Kidney tubule cell (primary cell): ENCODE results near the gene LIMA1.
"Not testable (repeated sequence)": the region's sequence is repeated elsewhere in the genome, so short reads cannot be mapped to it uniquely, and the experiment has no call there.

Experiments
- DNase-seq: peaks from one replicate; pipeline ENCODE4 v3.0.0-alpha.2; 2018; ENCODE audit warnings: low spot score

The LIMA1 gene

GRCh38 chr12:50186681-50187080 is 96.6 kb downstream of the LIMA1 start:
- no peak for DNase-seq

GRCh38 chr12:50185970-50186663 is 97.2 kb downstream of the LIMA1 start:
- peak; percentile 45 for DNase-seq

GRCh38 chr12:50185301-50185895 is 97.9 kb downstream of the LIMA1 start:
- peak; percentile 36 for DNase-seq

- no peak for DNase-seq
These were observed 99.1 kb downstream of the LIMA1 start for GRCh38 chr12:50184261-50184660.

- no peak for DNase-seq
These were observed 100.9 kb downstream of the LIMA1 start for GRCh38 chr12:50182461-50182860.

GRCh38 chr12:50181691-50182090 is 101.6 kb downstream of the LIMA1 start:
- DNase-seq: no peak

GRCh38 chr12:50175716-50176026 is 107.6 kb downstream of the LIMA1 start:
- DNase-seq: no peak

- DNase-seq: peak; percentile 67
These were observed 108.2 kb downstream of the LIMA1 start for GRCh38 chr12:50174971-50175715.

- DNase-seq: peak; percentile 99
These were observed 116.1 kb downstream of the LIMA1 start, which contains the start of gene CERS5 for GRCh38 chr12:50167049-50167828. TSS of gene CERS5 (minus strand) at chr12:50167369. CDS start at chr12:50167297, 72 bp downstream.

- no peak for DNase-seq
These were observed 116.6 kb downstream of the LIMA1 start for GRCh38 chr12:50166799-50167048.

- no peak for DNase-seq
These were observed 118.4 kb downstream of the LIMA1 start for GRCh38 chr12:50164963-50165362.

- no peak for DNase-seq
These were observed 121.1 kb downstream of the LIMA1 start for GRCh38 chr12:50162230-50162629.

- DNase-seq: no peak
These were observed 122.7 kb downstream of the LIMA1 start for GRCh38 chr12:50160643-50161042.

GRCh38 chr12:50157259-50157658 is 126.1 kb downstream of the LIMA1 start:
- peak; percentile 17 for DNase-seq

GRCh38 chr12:50156641-50157040 is 126.7 kb downstream of the LIMA1 start:
- no peak for DNase-seq

- not testable (repeated sequence) for DNase-seq
These were observed 128.4 kb downstream of the LIMA1 start for GRCh38 chr12:50154947-50155346.

- peak; percentile 68 for DNase-seq
These were observed 132.2 kb downstream of the LIMA1 start for GRCh38 chr12:50151047-50151687.

- no peak for DNase-seq
These were observed 134.0 kb downstream of the LIMA1 start for GRCh38 chr12:50149311-50149710.

GRCh38 chr12:50148011-50148410 is 135.3 kb downstream of the LIMA1 start:
- not testable (repeated sequence) for DNase-seq

- no peak for DNase-seq
These were observed 136.0 kb downstream of the LIMA1 start for GRCh38 chr12:50147281-50147680.

- DNase-seq: no peak
These were observed 137.9 kb downstream of the LIMA1 start for GRCh38 chr12:50145439-50145838.

- no peak for DNase-seq
These were observed 140.3 kb downstream of the LIMA1 start for GRCh38 chr12:50142993-50143392.
